Measurements from ENCODE around the gene CRACDL. TPM values are rescaled to one million over a fixed set of nuclear protein-coding genes. Genes with fewer than 3 reads are reported as not detected.

Gene CRACDL
- total RNA-seq, 1 donor from 2014 or later: 17.8 TPM

GRCh38 chr2:98911376-98912154, 24.5 kb downstream of the CRACDL start:
- peak overlapping the region; percentile 41 for H3K27ac ChIP-seq
- no peaks in the 10 kb centered on the region for H3K9me3 ChIP-seq
- intact Hi-C loops (cut with DNase I): no loop called here
- TF ChIP-seq, protein P1, sequence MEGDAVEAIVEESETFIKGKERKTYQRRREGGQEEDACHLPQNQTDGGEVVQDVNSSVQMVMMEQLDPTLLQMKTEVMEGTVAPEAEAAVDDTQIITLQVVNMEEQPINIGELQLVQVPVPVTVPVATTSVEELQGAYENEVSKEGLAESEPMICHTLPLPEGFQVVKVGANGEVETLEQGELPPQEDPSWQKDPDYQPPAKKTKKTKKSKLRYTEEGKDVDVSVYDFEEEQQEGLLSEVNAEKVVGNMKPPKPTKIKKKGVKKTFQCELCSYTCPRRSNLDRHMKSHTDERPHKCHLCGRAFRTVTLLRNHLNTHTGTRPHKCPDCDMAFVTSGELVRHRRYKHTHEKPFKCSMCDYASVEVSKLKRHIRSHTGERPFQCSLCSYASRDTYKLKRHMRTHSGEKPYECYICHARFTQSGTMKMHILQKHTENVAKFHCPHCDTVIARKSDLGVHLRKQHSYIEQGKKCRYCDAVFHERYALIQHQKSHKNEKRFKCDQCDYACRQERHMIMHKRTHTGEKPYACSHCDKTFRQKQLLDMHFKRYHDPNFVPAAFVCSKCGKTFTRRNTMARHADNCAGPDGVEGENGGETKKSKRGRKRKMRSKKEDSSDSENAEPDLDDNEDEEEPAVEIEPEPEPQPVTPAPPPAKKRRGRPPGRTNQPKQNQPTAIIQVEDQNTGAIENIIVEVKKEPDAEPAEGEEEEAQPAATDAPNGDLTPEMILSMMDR (IDR thresholded peaks at IDR 0.05): no peak
- peaks cover 39% of the 10 kb centered on the region for H3K4me1 ChIP-seq
- H3K4me3 ChIP-seq: no peak overlapping the region
- H3K36me3 ChIP-seq: no peaks in the 10 kb centered on the region
- DNase-seq (no peak), ATAC-seq (peak; percentile 28 to 33)
- H3K27me3 ChIP-seq (ENCODE audit: low read depth): peaks cover 7% of the 10 kb centered on the region

GRCh38 chr2:98911126-98911375, 25.0 kb downstream of the CRACDL start:
- H3K9me3 ChIP-seq: no peaks in the 10 kb centered on the region
- ATAC-seq (no peak), DNase-seq (no peak)
- TF ChIP-seq, protein P1 (IDR thresholded peaks at IDR 0.05): no peak
- intact Hi-C loops (cut with DNase I): no loop called here
- no peaks in the 10 kb centered on the region for H3K36me3 ChIP-seq
- peaks cover 7% of the 10 kb centered on the region for H3K27me3 ChIP-seq (ENCODE audit: low read depth)
- H3K27ac ChIP-seq: no peak overlapping the region
- H3K4me3 ChIP-seq: no peak overlapping the region
- peaks cover 39% of the 10 kb centered on the region for H3K4me1 ChIP-seq

- no peak overlapping the region for H3K27ac ChIP-seq
- no peak overlapping the region for H3K4me3 ChIP-seq
- no peaks in the 10 kb centered on the region for H3K36me3 ChIP-seq
- no peaks in the 10 kb centered on the region for H3K9me3 ChIP-seq
- peaks cover 7% of the 10 kb centered on the region for H3K27me3 ChIP-seq (ENCODE audit: low read depth)
- no peak for DNase-seq
- intact Hi-C loops (cut with DNase I): no loop called here
- ATAC-seq: no peak
- peaks cover 39% of the 10 kb centered on the region for H3K4me1 ChIP-seq
- TF ChIP-seq, protein P1 (IDR thresholded peaks at IDR 0.05): no peak
Observed at GRCh38 chr2:98910349-98911125, 25.5 kb downstream of the CRACDL start.

DNA sequence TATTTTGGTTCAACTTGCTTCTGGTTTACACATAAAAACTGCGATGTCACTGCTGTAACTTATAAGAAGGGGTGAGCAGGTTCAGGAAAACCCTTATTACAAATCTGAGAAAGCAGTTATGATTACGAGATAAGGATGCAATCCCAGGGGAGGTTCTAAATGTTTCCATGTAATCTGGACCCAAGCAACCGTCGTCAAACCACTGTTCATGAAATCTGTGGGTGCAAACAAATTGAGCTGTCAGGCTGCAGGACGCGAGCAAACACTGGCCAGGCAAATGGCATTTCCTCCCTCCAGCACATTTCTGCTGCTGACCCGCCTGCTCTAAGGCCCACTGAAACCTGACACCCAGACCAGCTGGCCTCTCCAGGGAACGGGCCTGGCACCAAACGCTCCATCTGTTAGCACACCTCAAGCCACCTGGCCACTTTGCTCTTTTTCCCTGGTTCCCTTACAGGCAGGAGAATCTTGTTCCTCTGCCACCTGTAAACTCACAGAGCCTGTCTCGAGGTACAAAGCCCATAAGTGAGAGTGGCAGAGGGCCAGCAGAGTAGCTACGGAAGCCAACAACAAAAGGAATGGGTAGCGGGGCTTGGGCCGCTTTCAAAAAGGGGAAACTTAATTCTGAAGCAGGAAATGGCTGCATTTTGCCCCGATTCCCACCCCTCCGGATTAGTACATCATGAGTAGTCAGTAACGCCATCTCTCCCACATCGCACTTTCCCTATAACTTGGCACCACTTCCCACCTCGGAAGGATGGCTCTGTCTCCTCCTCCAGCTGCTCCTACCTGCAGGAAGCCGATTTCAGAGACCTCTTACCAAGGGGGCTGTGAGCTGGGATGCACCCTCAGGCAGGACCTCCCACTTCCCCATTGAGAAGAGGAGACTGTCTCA, 26.5 kb downstream of the CRACDL start:
- Histone ChIP-seq H3K4me3 (no peak overlapping the region), H3K36me3 (no peaks in the 10 kb centered on the region), H3K4me1 (peaks cover 39% of the 10 kb centered on the region), H3K9me3 (no peaks in the 10 kb centered on the region), H3K27ac (peak overlapping the region; percentile 53), H3K27me3 (ENCODE audit: low read depth) (peaks cover 7% of the 10 kb centered on the region)
- DNase-seq (peak; percentile 89), ATAC-seq (peak; percentile 87 to 88)
- intact Hi-C loops (cut with DNase I): no loop called here
- TF ChIP-seq, protein P1 (IDR thresholded peaks at IDR 0.05): no peak

- TF ChIP-seq, protein P1 (IDR thresholded peaks at IDR 0.05): no peak
- H3K27ac ChIP-seq: peak overlapping the region; percentile 36
- no peak overlapping the region for H3K4me3 ChIP-seq
- peaks cover 39% of the 10 kb centered on the region for H3K4me1 ChIP-seq
- H3K36me3 ChIP-seq: no peaks in the 10 kb centered on the region
- peaks cover 7% of the 10 kb centered on the region for H3K27me3 ChIP-seq (ENCODE audit: low read depth)
- DNase-seq (no peak), ATAC-seq (no peak)
- no peaks in the 10 kb centered on the region for H3K9me3 ChIP-seq
- intact Hi-C loops (cut with DNase I): no loop called here
Observed at GRCh38 chr2:98908931-98909316, 27.1 kb downstream of the CRACDL start.

Data from lower lobe of right lung (tissue), 2 donors.